ENCODE data around the gene PLEKHG7. TPM values are rescaled to one million over a fixed set of nuclear protein-coding genes. Genes with fewer than 3 reads are reported as not detected.

Gene PLEKHG7
- total and polyA plus RNA-seq, 2 of the 8 experiments (the other 6 are each of a cell fraction or from before 2014, with no cell fraction given), result not detected

DNA sequence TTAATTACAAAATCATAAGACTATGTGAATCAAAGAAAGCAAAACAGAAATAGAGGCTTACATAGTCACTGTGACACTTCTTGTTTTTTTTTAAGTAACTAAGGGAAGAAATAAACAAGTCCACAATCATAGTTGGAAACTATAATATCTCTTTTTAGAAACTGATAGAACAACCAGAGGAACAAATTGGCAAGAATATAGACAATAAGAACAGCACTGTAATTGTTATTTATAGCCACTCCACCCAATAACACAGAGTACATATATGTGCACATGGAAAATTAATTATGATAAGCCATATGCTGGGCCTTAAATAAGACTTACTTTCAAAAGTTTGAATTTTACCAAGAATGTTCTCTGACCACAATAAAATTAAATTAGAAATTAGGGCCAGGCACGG, 101.1 kb downstream of the PLEKHG7 start:
- H4K8ac ChIP-seq (ENCODE audit: extremely low read depth, insufficient read depth, low read length), result no peak overlapping the region
- CTCF ChIA-PET (ENCODE audit: partially characterized antibody), result no interaction called here
- H3K79me1 ChIP-seq (ENCODE audit: low read depth, low read length), result no peaks in the 10 kb centered on the region
- no peak overlapping the region for H2BK5ac ChIP-seq (ENCODE audit: low read depth, low read length)
- H2BK20ac ChIP-seq (ENCODE audit: low read length), result no peak overlapping the region
- no peak overlapping the region for H2BK12ac ChIP-seq (ENCODE audit: low read depth, low read length)
- no peak for DNase-seq (ENCODE audit: low read depth in 1 of 2, low spot score in 2 of 2)
- H3K14ac ChIP-seq (ENCODE audit: insufficient read length), result no peak overlapping the region
- no peaks in the 10 kb centered on the region for H4K20me1 ChIP-seq (replicated peaks in 1 of 2; ENCODE audit: control insufficient read depth in 1 of 2, insufficient read depth in 2 of 2, low read length in 2 of 2)
- POLR2A ChIA-PET (ENCODE audit: partially characterized antibody), result no interaction called here
- H4K91ac ChIP-seq (replicated peaks; ENCODE audit: insufficient read length, low read length), result no peak overlapping the region
- no peak overlapping the region for H3K18ac ChIP-seq (ENCODE audit: extremely low read depth, low read length)
- H2AFZ ChIP-seq (ENCODE audit: low read length), result no peak overlapping the region
- H3K27ac ChIP-seq (ENCODE audit: low read depth, low read length), result no peak overlapping the region
- H3K4me3 ChIP-seq (ENCODE audit: extremely low read depth in 1 of 4, insufficient read depth in 2 of 4, low read depth in 3 of 4, low read length in 4 of 4), result no peak overlapping the region
- no peak overlapping the region for H2BK15ac ChIP-seq (ENCODE audit: low read length)
- H3K23me2 ChIP-seq (ENCODE audit: low read depth, low read length), result no peaks in the 10 kb centered on the region
- no peaks in the 10 kb centered on the region for H3K4me1 ChIP-seq (replicated peaks in 1 of 4; ENCODE audit: control insufficient read depth in 3 of 4, insufficient read depth in 4 of 4, low read length in 3 of 4)
- no peak overlapping the region for H3K9ac ChIP-seq (replicated peaks in 1 of 4; ENCODE audit: extremely low read depth in 1 of 4, low read depth in 3 of 4, low read length in 3 of 4)
- no peaks in the 10 kb centered on the region for H3K9me3 ChIP-seq (ENCODE audit: insufficient read depth in 2 of 2, low read depth in 1 of 2, low read length in 1 of 2)
- no peak overlapping the region for H2BK120ac ChIP-seq (replicated peaks; ENCODE audit: low read depth, low read length)
- H3K23ac ChIP-seq (ENCODE audit: insufficient read length), result no peak overlapping the region
- no peak overlapping the region for H3K4me2 ChIP-seq (ENCODE audit: insufficient read depth in 1 of 2, low read depth in 2 of 2, low read length in 2 of 2)
- H3K56ac ChIP-seq (replicated peaks; ENCODE audit: insufficient read length, low read depth, low read length), result no peak overlapping the region
- H4K5ac ChIP-seq (ENCODE audit: insufficient read length, low read depth, low read length), result no peak overlapping the region
- no peaks in the 10 kb centered on the region for H3K27me3 ChIP-seq (replicated peaks in 1 of 4; ENCODE audit: control insufficient read depth in 3 of 4, extremely low read depth in 1 of 4, insufficient read depth in 3 of 4, low read length in 3 of 4)
- WGBS, 2 experiments (ENCODE audit: extremely low coverage in 1 of 2, insufficient coverage in 1 of 2, insufficient read length in 1 of 2, insufficient replicate concordance in 2 of 2, low coverage in 1 of 2, low lambda C conversion rate in 2 of 2, missing lambda C conversion rate in 1 of 2), result 91% methylated on average over 1 of the region's 1 CpG; no CpG with 5 or more reads in 1 of the 2 experiments
- no peak for FAIRE-seq
- peaks cover 0 to 3% (median 0%) of the 10 kb centered on the region in 4 experiments; a peak in 1 of 8 replicates for H3K36me3 ChIP-seq (ENCODE audit: control insufficient read depth in 2 of 4, insufficient read depth in 4 of 4, low read length in 3 of 4)
- no peak overlapping the region for H2AK5ac ChIP-seq (ENCODE audit: low read depth, low read length)
- H3K4ac ChIP-seq (replicated peaks; ENCODE audit: insufficient read length, low read depth, low read length), result no peak overlapping the region
- no peaks in the 10 kb centered on the region for H3K79me2 ChIP-seq (ENCODE audit: control insufficient read depth in 1 of 2, insufficient read depth in 2 of 2, low read length in 2 of 2)
- TF ChIP-seq SIRT6 (IDR thresholded peaks at IDR 0.05; ENCODE audit: low read length) (no peak), MAFK (IDR thresholded peaks at IDR 0.05; ENCODE audit: low read depth, low read length) (no peak), TBP (IDR thresholded peaks at IDR 0.05; ENCODE audit: low read depth, low read length) (no peak), EP300 (IDR thresholded peaks at IDR 0.05; ENCODE audit: borderline replicate concordance in 1 of 2, low read depth in 2 of 2, low read length in 2 of 2) (no peak), GTF2F1 (IDR thresholded peaks at IDR 0.05; ENCODE audit: borderline replicate concordance, low read depth, low read length) (no peak), CHD1 (IDR thresholded peaks at IDR 0.05; ENCODE audit: low read depth, low read length) (no peak), RNF2 (IDR thresholded peaks at IDR 0.05; ENCODE audit: borderline replicate concordance, low read depth, low read length, missing control alignments, poor library complexity, severe bottlenecking) (no peak)

Data from H1 (cell line).